Right lobe of liver (tissue), 6 donors: ENCODE results near the gene IL23A. TPM values are rescaled to one million over a fixed set of nuclear protein-coding genes. Genes with fewer than 3 reads are reported as not detected.

ENCODE experiments used
- ATAC-seq, 4 donors: fragments of 200-7000 bp; cut with Tn5 transposase; one replicate each; pipeline ENCODE4 v1.9.1; 2020; ENCODE audit warnings: mild to moderate bottlenecking in 4 of 4, moderate library complexity in 4 of 4
- DNase-seq, 3 donors: peaks; one replicate each; pipeline ENCODE4 v3.0.0-alpha.2; 2020
- H3K27ac ChIP-seq, 3 donors: fragments of 200-600 bp; one replicate each; pipeline ENCODE4 v1.8.0; 2022
- H3K27me3 ChIP-seq, 2 donors: fragments of 200-600 bp; one replicate each; pipeline ENCODE4 v1.8.0; 2022
- H3K36me3 ChIP-seq, 4 donors: fragments of 200-600 bp; sonication (generic) in 1 of 4; one replicate each; pipeline versions ENCODE4 v1.5.1 to v1.8.0; 2017 to 2022; ENCODE audit warnings: control low read depth in 1 of 4
- H3K4me1 ChIP-seq, 4 donors: fragments of 200-600 bp; sonication (generic) in 1 of 4; one replicate each; pipeline versions ENCODE4 v1.5.1 to v1.8.0; 2017 to 2022; ENCODE audit warnings: control low read depth in 1 of 4
- H3K4me3 ChIP-seq, 3 donors: fragments of 200-600 bp; one replicate each; pipeline ENCODE4 v1.8.0; 2022
- H3K9me3 ChIP-seq, 4 donors: fragments of 200-600 bp; sonication (generic) in 1 of 4; one replicate each; pipeline versions ENCODE4 v1.5.1 to v1.8.0; 2017 to 2022; ENCODE audit warnings: control low read depth in 1 of 4
- POLR2A ChIP-seq: fragments of 450-650 bp; IDR thresholded peaks from one replicate; pipeline ENCODE4 v1.6.1; 2017; ENCODE audit warnings: antibody characterized with exemption, mild to moderate bottlenecking
- WGBS: methylation state at CpG from one replicate; pipeline ENCODE4 v1.1.6; 2018; ENCODE audit warnings: low coverage, low lambda C conversion rate; ENCODE audit not compliant: insufficient coverage; ENCODE audit errors: missing lambda C conversion rate; 5-methylcytosine and 5-hydroxymethylcytosine counted together
- intact Hi-C, 2 donors: fragments of 100-400 bp; cut with DNase I; formaldehyde crosslinking; loops; one replicate each; pipeline versions ENCODE4 v1.11.2 to v1.14.1; 2022
- total RNA-seq, 6 experiments: library from RNA; depleted of rRNA in 2 of 6; stranded (reverse); fragments of >200 nt in 2 of 6; fragmentation: NEBNext Ultra II Directional in 3 of 6; extraction: Animal tissue kit (Norgen Biotek cat#: 25700) in 3 of 6; gene quantifications; one replicate each; pipeline versions ENCODE4 v1.1.0 to v1.2.4, GENCODE V29; 2016 to 2023
- TF ChIP-seq, protein P1 (sequence below), 4 donors: fragments of 200-600 bp in 3 of 4; fragments of 450-650 bp in 1 of 4; IDR thresholded peaks; one replicate each; pipeline versions ENCODE4 v1.5.1 to v1.8.0; 2016 to 2022; ENCODE audit warnings: antibody characterized with exemption in 4 of 4, mild to moderate bottlenecking in 2 of 4
- donor health status: DM: no; HTN: yes; CAD: no.
- donor health status: DM: no; HTN: no; CAD: no.
- donor health status: DM: no; HTN: no; CAD: no.
- donor health status: DM: no; HTN: yes; CAD: no.
- donor health status: DM: no; HTN: yes; CAD: no.

IL23A gene
- total RNA-seq, 6 experiments from 2014 or later: not detected

DNA sequence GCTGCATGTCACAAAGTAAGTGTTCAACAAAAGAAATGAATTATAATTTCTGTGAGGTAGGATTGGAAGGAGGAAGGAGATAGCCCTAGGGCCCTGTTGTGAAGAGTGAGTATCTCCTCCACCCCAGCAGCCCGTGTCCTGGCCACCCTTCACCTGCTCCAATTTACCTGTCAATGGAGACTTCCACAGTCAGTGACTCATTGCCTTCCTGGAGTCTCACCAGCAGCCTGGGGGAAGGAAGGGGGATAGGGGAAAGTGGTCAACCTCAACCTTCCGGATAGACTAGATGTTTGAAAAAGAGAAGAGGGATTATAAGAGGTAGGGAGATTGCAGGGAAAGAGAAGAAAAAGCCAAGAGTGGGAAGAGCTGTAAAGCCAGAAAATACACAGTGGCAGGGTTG, 12.0 kb downstream of the IL23A start:
- Histone ChIP-seq H3K27ac (no peak overlapping the region), H3K9me3 (no peaks in the 10 kb centered on the region), H3K4me3 (no peak overlapping the region), H3K36me3 (peaks cover 23 to 98% (median 67%) of the 10 kb centered on the region in 4 donors), H3K27me3 (no peaks in the 10 kb centered on the region), H3K4me1 (peaks cover 0 to 3% (median 0%) of the 10 kb centered on the region in 4 donors)
- ATAC-seq: no peak
- TF ChIP-seq, protein P1, sequence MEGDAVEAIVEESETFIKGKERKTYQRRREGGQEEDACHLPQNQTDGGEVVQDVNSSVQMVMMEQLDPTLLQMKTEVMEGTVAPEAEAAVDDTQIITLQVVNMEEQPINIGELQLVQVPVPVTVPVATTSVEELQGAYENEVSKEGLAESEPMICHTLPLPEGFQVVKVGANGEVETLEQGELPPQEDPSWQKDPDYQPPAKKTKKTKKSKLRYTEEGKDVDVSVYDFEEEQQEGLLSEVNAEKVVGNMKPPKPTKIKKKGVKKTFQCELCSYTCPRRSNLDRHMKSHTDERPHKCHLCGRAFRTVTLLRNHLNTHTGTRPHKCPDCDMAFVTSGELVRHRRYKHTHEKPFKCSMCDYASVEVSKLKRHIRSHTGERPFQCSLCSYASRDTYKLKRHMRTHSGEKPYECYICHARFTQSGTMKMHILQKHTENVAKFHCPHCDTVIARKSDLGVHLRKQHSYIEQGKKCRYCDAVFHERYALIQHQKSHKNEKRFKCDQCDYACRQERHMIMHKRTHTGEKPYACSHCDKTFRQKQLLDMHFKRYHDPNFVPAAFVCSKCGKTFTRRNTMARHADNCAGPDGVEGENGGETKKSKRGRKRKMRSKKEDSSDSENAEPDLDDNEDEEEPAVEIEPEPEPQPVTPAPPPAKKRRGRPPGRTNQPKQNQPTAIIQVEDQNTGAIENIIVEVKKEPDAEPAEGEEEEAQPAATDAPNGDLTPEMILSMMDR (IDR thresholded peaks at IDR 0.05): no peak
- DNase-seq: no peak
- intact Hi-C loops: loop anchor here (10.0 kb wide), 1 partner anchor 104 kb away; the partner anchor contains the start of gene MIP (in 2 of the 2)
- WGBS: 91% methylated on average over 2 of the region's 2 CpGs

- Histone ChIP-seq H3K4me1 (peaks cover 0 to 4% (median 0%) of the 10 kb centered on the region in 4 donors), H3K27me3 (no peaks in the 10 kb centered on the region), H3K36me3 (peaks cover 23 to 98% (median 67%) of the 10 kb centered on the region in 4 donors), H3K4me3 (no peak overlapping the region), H3K27ac (no peak overlapping the region), H3K9me3 (no peaks in the 10 kb centered on the region)
- WGBS: no CpG with 5 or more reads among the region's 2 CpGs
- DNase-seq (no peak), ATAC-seq (no peak)
- TF ChIP-seq, protein P1 (IDR thresholded peaks at IDR 0.05): no peak
- TF ChIP-seq POLR2A: no peak
- intact Hi-C loops: loop anchor here (10.0 kb wide), 1 partner anchor 103 kb away; the partner anchor contains the start of gene MIP (in 2 of the 2)
Observed at GRCh38 chr12:56351325-56351724, 12.6 kb downstream of the IL23A start.

GRCh38 chr12:56358836-56359532, 20.3 kb downstream of the IL23A start:
- Histone ChIP-seq H3K27me3 (no peaks in the 10 kb centered on the region), H3K27ac (peak overlapping the region; percentile 67 to 77 (median 76)), H3K36me3 (peaks cover 0 to 28% (median 18%) of the 10 kb centered on the region in 4 donors), H3K9me3 (no peaks in the 10 kb centered on the region), H3K4me1 (peaks cover 0 to 36% (median 10%) of the 10 kb centered on the region in 4 donors), H3K4me3 (peak overlapping the region; percentile 57 to 77 (median 70))
- intact Hi-C loops: loop anchor here (10.0 kb wide), 1 partner anchor 96 kb away; the partner anchor contains the start of gene MIP (in 2 of the 2)
- TF ChIP-seq, protein P1 (IDR thresholded peaks at IDR 0.05): no peak
- peak; percentile 18 for TF ChIP-seq POLR2A
- DNase-seq (no peak), ATAC-seq (no peak)
- WGBS: 0% methylated on average over 1 of the region's 1 CpG

- Histone ChIP-seq H3K27ac (peak within 1 kb of the TSS; percentile 94 to 97 (median 95)), H3K27me3 (no peaks in the 10 kb centered on the region), H3K4me3 (peak within 1 kb of the TSS; percentile 57 to 77 (median 70)), H3K9me3 (no peaks in the 10 kb centered on the region), H3K4me1 (peaks cover 0 to 45% (median 15%) of the 10 kb centered on the region in 4 donors), H3K36me3 (peaks cover 0 to 17% (median 11%) of the 10 kb centered on the region in 4 donors)
- peak; percentile 90 for TF ChIP-seq POLR2A
- TF ChIP-seq, protein P1 (IDR thresholded peaks at IDR 0.05): peak in 1 of 4 donors; percentile 13
- WGBS: under 1% methylated on average over 39 of the region's 54 CpGs
- DNase-seq: peak; percentile 99 to 100 (median 100)
- ATAC-seq: peak; percentile 85 to 94 (median 87)
- intact Hi-C loops: loop anchor here (10.0 kb wide), 1 partner anchor 95 kb away; the partner anchor contains the start of gene MIP (in 2 of the 2)
Observed at GRCh38 chr12:56359851-56360767, 21.4 kb downstream of the IL23A start, which contains the start of gene STAT2. STAT2 (minus strand) TSS chr12:56360107; CDS start chr12:56356571, 3,536 bp downstream.
